Measurements from ENCODE around the gene LIPC.

DNA sequence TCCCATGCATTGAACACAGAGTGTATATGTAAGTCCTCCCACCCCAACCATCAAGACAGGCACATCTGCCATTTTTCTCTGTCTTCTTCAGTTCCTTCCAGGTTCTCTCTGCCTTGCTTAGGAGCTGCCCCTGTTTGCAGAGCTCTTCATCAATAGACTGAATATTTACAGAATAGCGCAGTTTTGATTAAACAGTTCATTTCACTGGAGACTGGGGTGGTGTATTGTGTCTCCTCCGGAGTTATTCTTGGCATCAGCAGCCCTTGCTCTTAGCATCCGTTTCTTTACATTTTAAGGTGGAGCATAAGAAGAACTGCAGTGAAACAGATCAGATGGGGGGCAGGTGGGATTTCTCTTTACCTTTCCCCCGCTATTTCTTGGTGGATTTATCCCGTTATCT, 87.7 kb downstream of the LIPC start:
- TF ChIP-seq, protein P1, sequence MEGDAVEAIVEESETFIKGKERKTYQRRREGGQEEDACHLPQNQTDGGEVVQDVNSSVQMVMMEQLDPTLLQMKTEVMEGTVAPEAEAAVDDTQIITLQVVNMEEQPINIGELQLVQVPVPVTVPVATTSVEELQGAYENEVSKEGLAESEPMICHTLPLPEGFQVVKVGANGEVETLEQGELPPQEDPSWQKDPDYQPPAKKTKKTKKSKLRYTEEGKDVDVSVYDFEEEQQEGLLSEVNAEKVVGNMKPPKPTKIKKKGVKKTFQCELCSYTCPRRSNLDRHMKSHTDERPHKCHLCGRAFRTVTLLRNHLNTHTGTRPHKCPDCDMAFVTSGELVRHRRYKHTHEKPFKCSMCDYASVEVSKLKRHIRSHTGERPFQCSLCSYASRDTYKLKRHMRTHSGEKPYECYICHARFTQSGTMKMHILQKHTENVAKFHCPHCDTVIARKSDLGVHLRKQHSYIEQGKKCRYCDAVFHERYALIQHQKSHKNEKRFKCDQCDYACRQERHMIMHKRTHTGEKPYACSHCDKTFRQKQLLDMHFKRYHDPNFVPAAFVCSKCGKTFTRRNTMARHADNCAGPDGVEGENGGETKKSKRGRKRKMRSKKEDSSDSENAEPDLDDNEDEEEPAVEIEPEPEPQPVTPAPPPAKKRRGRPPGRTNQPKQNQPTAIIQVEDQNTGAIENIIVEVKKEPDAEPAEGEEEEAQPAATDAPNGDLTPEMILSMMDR (IDR thresholded peaks at IDR 0.05), result no peak
- TF ChIP-seq POLR2A (IDR thresholded peaks at IDR 0.05) (no peak), POLR2AphosphoS5 (IDR thresholded peaks at IDR 0.05; ENCODE audit: insufficient read depth in 1 of 2, low read depth in 1 of 2) (no peak)
